Measurements from ENCODE around the gene JUN.

DNA sequence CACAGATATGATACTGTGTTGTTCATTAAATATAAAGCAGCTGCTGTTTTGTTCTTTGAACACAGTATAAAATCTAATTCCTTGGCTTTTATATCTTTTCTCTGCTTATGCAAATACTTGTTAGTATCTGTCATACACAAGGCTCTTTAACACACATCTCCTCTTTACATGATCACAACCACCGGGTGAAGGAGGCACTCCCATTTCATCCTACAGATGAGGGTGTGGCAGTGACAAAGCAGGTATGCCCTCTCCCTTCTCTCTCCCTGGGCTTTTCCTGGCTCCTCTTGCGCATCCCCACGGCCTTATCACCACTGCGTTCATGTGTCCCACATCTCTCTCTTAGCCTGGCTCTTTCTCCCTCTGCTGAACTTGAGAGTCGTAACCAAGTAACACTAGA is 38.2 kb downstream of the JUN start:
- TF ChIP-seq, protein P1, sequence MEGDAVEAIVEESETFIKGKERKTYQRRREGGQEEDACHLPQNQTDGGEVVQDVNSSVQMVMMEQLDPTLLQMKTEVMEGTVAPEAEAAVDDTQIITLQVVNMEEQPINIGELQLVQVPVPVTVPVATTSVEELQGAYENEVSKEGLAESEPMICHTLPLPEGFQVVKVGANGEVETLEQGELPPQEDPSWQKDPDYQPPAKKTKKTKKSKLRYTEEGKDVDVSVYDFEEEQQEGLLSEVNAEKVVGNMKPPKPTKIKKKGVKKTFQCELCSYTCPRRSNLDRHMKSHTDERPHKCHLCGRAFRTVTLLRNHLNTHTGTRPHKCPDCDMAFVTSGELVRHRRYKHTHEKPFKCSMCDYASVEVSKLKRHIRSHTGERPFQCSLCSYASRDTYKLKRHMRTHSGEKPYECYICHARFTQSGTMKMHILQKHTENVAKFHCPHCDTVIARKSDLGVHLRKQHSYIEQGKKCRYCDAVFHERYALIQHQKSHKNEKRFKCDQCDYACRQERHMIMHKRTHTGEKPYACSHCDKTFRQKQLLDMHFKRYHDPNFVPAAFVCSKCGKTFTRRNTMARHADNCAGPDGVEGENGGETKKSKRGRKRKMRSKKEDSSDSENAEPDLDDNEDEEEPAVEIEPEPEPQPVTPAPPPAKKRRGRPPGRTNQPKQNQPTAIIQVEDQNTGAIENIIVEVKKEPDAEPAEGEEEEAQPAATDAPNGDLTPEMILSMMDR (conservative IDR thresholded peaks at IDR 0.05; ENCODE audit: low read depth, low read length), result no peak
- no peak for TF ChIP-seq EZH2phosphoT487 (IDR thresholded peaks at IDR 0.05; ENCODE audit: borderline replicate concordance, low read length)

Data from PC-3 (cell line).